NCI-H774 (cell line): ENCODE data around the gene EMP3.
"Not testable (repeated sequence)": the region's sequence is repeated elsewhere in the genome, so short reads cannot be mapped to it uniquely, and the experiment has no call there.

ENCODE experiments used
- DNase-seq: peaks from one replicate; lab custom pipeline; 2025; lab: John Stamatoyannopoulos, UW

EMP3 gene

GRCh38 chr19:48325265-48325910 lies at the start of gene EMP3:
Gene EMP3 (plus strand): TSS chr19:48325552. CDS start chr19:48326845, 1,293 bp downstream.
- no peak for DNase-seq

GRCh38 chr19:48279747-48280146 lies 45.6 kb upstream of the EMP3 start:
- no peak for DNase-seq

- no peak for DNase-seq
Observed at GRCh38 chr19:48283908-48284307, 41.4 kb upstream of the EMP3 start.

- DNase-seq, result no peak
Observed at GRCh38 chr19:48284896-48285295, 40.5 kb upstream of the EMP3 start.

- DNase-seq, result no peak
Observed at GRCh38 chr19:48287748-48288147, 37.6 kb upstream of the EMP3 start.

GRCh38 chr19:48290401-48290770 lies 35.0 kb upstream of the EMP3 start:
- DNase-seq, result no peak

- DNase-seq, result peak; percentile 29
Observed at GRCh38 chr19:48290771-48291488, 34.4 kb upstream of the EMP3 start.

- DNase-seq, result not testable (repeated sequence)
Observed at GRCh38 chr19:48291489-48291815, 33.9 kb upstream of the EMP3 start.

GRCh38 chr19:48292798-48293197 lies 32.6 kb upstream of the EMP3 start:
- DNase-seq, result no peak

GRCh38 chr19:48295458-48295857 lies 29.9 kb upstream of the EMP3 start:
- DNase-seq, result no peak

- DNase-seq, result no peak
Observed at GRCh38 chr19:48296963-48297734, 28.2 kb upstream of the EMP3 start.

- no peak for DNase-seq
Observed at GRCh38 chr19:48297975-48298374, 27.4 kb upstream of the EMP3 start.

GRCh38 chr19:48301886-48302599 lies 23.3 kb upstream of the EMP3 start:
- no peak for DNase-seq

GRCh38 chr19:48302600-48302959 lies 22.8 kb upstream of the EMP3 start:
- no peak for DNase-seq

- DNase-seq, result no peak
Observed at GRCh38 chr19:48303367-48303766, 22.0 kb upstream of the EMP3 start.

GRCh38 chr19:48303866-48304265 lies 21.5 kb upstream of the EMP3 start:
- no peak for DNase-seq

GRCh38 chr19:48308631-48309586 lies 16.4 kb upstream of the EMP3 start:
- no peak for DNase-seq

- not testable (repeated sequence) for DNase-seq
Observed at GRCh38 chr19:48309731-48310130, 15.6 kb upstream of the EMP3 start.

GRCh38 chr19:48310227-48310626 lies 15.1 kb upstream of the EMP3 start:
- DNase-seq, result no peak

- no peak for DNase-seq
Observed at GRCh38 chr19:48311384-48311783, 14.0 kb upstream of the EMP3 start.

- no peak for DNase-seq
Observed at GRCh38 chr19:48315712-48316111, 9.6 kb upstream of the EMP3 start.

- DNase-seq, result not testable (repeated sequence)
Observed at GRCh38 chr19:48317708-48317960, 7.7 kb upstream of the EMP3 start.
